ENCODE measurements around the gene PPIL3. TPM values are rescaled to one million over a fixed set of nuclear protein-coding genes. Genes with fewer than 3 reads are reported as not detected.

Gene PPIL3
- 39.6 and 53.2 TPM in 2 replicates for total RNA-seq (2014; rRNA removed; shearing (Covaris generic))
- 37.8 and 41.6 TPM in 2 replicates for polyA plus RNA-seq (2016; fragmentation: Nextera tagmentation; extraction: Ambion mirVana)

GRCh38 chr2:200888704-200889625, at the start of gene PPIL3, which contains the start of gene NIF3L1:
PPIL3 (minus strand) TSS chr2:200889077; CDS start chr2:200887615, 1,462 bp downstream.
NIF3L1 (plus strand) TSS chr2:200889371; CDS start chr2:200891944, 2,573 bp downstream.
- Histone ChIP-seq H3K9me3 (ENCODE audit: low read depth) (no peaks in the 10 kb centered on the region), H3F3A (ENCODE audit: insufficient read depth) (peaks cover 24% of the 10 kb centered on the region), H3K36me3 (ENCODE audit: low read depth) (peaks cover 9% of the 10 kb centered on the region; the same call in 1 of the 2 replicates), H4K20me1 (ENCODE audit: insufficient read depth) (no peaks in the 10 kb centered on the region), H3K27ac (peak within 1 kb of the TSS; percentile 99), H2AFZ (peak within 1 kb of the TSS; percentile 98), H3K4me2 (ENCODE audit: unreplicated experiment) (peak within 1 kb of the TSS; percentile 93), H3K9ac (peak within 1 kb of the TSS; percentile 98), H3K79me2 (ENCODE audit: insufficient read depth) (peaks cover 71% of the 10 kb centered on the region), H3K27me3 (replicated peaks; ENCODE audit: insufficient read depth) (no peaks in the 10 kb centered on the region), H3K4me3 (peak within 1 kb of the TSS; percentile 91), H3K9me2 (ENCODE audit: insufficient read depth) (no peaks in the 10 kb centered on the region), H3K4me1 (ENCODE audit: insufficient read depth) (peaks cover 9% of the 10 kb centered on the region; the same call in 1 of the 2 replicates)
- peak; percentile 98 for DNase-seq
- 1% methylated on average over 50 of the region's 50 CpGs for WGBS, 2 experiments (ENCODE audit: low coverage in 1 of 2, low lambda C conversion rate in 2 of 2, missing lambda C conversion rate in 2 of 2)
- TF ChIP-seq EZH2 (IDR thresholded peaks at IDR 0.05; ENCODE audit: insufficient read depth, poor library complexity, severe bottlenecking) (no peak), EZH2phosphoT487 (IDR thresholded peaks at IDR 0.05; ENCODE audit: insufficient read depth, low read depth) (no peak)
- in situ Hi-C loops (cut with MboI) = no loop called here

DNA sequence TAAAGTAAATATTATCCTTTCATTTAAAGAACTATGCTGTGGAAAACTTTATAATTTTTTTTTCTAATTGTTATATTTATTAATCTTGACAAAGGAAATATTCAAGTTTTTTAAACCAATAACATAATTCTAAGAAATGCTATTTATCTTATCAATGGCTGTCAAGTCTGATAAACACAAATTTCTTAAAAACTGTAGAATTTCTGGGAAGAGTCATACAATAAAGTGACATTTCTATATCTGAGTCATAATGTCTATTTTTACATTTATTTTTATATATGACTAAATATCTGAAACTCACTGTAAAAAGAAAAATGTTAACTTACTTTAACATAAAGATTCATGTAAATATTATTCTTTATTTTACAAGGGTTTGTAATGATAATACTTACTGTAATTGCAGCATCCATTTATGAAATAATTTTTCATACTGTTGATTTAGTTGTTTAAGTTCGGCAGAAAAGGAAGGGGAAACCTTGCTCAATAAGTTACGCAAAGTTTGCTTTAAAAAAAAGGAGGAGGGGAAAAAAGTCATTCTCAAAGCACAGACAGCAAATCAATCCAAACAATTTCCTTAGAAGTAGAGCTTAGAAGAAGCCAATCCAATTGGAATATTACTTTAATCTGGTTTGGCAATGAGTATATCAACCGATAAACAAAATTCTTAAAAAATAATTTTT, 42.2 kb upstream of the PPIL3 start:
- Histone ChIP-seq H2AFZ (no peak overlapping the region), H3K9me3 (ENCODE audit: low read depth) (no peaks in the 10 kb centered on the region), H3F3A (ENCODE audit: insufficient read depth) (0 out of 2 replicates have a peak, but pooled peaks cover 4% of the 10 kb centered on the region), H3K4me1 (ENCODE audit: insufficient read depth) (no peaks in the 10 kb centered on the region), H4K20me1 (ENCODE audit: insufficient read depth) (no peaks in the 10 kb centered on the region), H3K27me3 (replicated peaks; ENCODE audit: insufficient read depth) (no peaks in the 10 kb centered on the region), H3K4me3 (no peak overlapping the region), H3K9ac (no peak overlapping the region), H3K79me2 (ENCODE audit: insufficient read depth) (no peaks in the 10 kb centered on the region), H3K27ac (no peak overlapping the region), H3K36me3 (ENCODE audit: low read depth) (peaks cover 40% of the 10 kb centered on the region), H3K4me2 (ENCODE audit: unreplicated experiment) (no peak overlapping the region), H3K9me2 (ENCODE audit: insufficient read depth) (no peaks in the 10 kb centered on the region)
- WGBS, 2 experiments (ENCODE audit: low coverage in 1 of 2, low lambda C conversion rate in 2 of 2, missing lambda C conversion rate in 2 of 2) = 92 to 95% methylated on average over 3 of the region's 3 CpGs
- DNase-seq = no peak
- in situ Hi-C loops (cut with MboI) = no loop called here
- TF ChIP-seq EZH2phosphoT487 (IDR thresholded peaks at IDR 0.05; ENCODE audit: insufficient read depth, low read depth) (no peak), EZH2 (IDR thresholded peaks at IDR 0.05; ENCODE audit: insufficient read depth, poor library complexity, severe bottlenecking) (no peak)

DNA sequence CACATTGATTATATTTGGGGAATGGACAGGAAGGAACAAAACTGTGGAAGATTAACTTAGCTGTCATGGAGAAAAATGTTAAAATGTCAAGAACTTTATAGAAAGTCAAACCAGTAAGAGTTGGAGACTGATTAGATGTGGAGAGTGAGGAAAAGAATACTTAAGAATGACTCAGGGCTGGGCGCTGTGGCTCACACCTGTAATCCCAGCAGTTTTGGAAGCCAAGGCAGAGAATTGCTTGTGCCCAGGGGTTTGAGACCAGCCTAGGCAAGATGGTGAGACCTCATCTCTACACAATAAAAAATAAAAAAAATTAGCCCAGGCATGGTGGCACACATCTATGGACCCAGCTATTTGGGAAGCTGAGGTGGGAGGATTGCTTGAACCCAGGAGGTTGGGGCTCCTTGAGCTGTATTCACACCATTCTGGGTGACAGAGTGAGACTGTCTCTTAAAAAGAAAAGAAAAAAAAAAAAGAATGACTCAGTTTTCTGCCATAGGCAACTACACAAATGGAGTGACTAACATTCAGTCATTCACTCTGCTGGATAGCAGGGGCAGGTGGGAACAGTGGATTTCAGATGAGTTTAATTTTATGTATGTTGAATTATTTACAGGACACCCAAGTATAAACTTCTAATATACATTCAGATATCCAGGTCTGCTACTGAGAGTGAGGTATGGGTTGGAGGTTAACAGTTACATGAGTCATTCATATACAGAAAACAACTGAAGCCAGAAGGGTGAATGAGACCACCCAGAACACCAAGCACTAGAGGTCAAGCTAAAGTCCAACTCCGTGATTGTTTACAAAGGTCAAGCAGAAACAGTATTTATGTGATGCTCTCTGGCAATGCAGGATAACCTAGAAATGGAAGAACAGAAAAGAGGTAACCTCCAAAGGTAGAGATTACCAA, 40.7 kb upstream of the PPIL3 start:
- Histone ChIP-seq H3K9me2 (ENCODE audit: insufficient read depth) (no peaks in the 10 kb centered on the region), H3K4me3 (no peak overlapping the region), H3K27me3 (replicated peaks; ENCODE audit: insufficient read depth) (no peaks in the 10 kb centered on the region), H3K36me3 (ENCODE audit: low read depth) (peaks cover 32% of the 10 kb centered on the region), H4K20me1 (ENCODE audit: insufficient read depth) (no peaks in the 10 kb centered on the region), H3K27ac (no peak overlapping the region), H3K9ac (no peak overlapping the region), H3K9me3 (ENCODE audit: low read depth) (no peaks in the 10 kb centered on the region), H3K4me1 (ENCODE audit: insufficient read depth) (no peaks in the 10 kb centered on the region), H2AFZ (no peak overlapping the region), H3K79me2 (ENCODE audit: insufficient read depth) (no peaks in the 10 kb centered on the region), H3K4me2 (ENCODE audit: unreplicated experiment) (no peak overlapping the region), H3F3A (ENCODE audit: insufficient read depth) (0 out of 2 replicates have a peak, but pooled peaks cover 4% of the 10 kb centered on the region)
- TF ChIP-seq EZH2 (IDR thresholded peaks at IDR 0.05; ENCODE audit: insufficient read depth, poor library complexity, severe bottlenecking) (no peak), EZH2phosphoT487 (IDR thresholded peaks at IDR 0.05; ENCODE audit: insufficient read depth, low read depth) (no peak)
- in situ Hi-C loops (cut with MboI) = no loop called here
- WGBS, 2 experiments (ENCODE audit: low coverage in 1 of 2, low lambda C conversion rate in 2 of 2, missing lambda C conversion rate in 2 of 2) = 87 to 88% methylated on average over 2 of the region's 2 CpGs
- peak; percentile 55 for DNase-seq
